HG02642 (cell line): Measurements from ENCODE around the gene TRAF2.

ENCODE experiments used
- ATAC-seq: cut with Tn5 transposase; IDR thresholded peaks from one replicate; pipeline ENCODE4 v1.9.1; 2021; ENCODE audit warnings: mild to moderate bottlenecking; ENCODE audit not compliant: unreplicated experiment, poor library complexity

Gene TRAF2

GRCh38 chr9:136907011-136907914 lies 20.9 kb downstream of the TRAF2 start:
- no peak for ATAC-seq

GRCh38 chr9:136910197-136910900 lies 24.0 kb downstream of the TRAF2 start:
- no peak for ATAC-seq

- ATAC-seq: no peak
These were observed 24.6 kb downstream of the TRAF2 start for GRCh38 chr9:136910901-136911245.

GRCh38 chr9:136913701-136914438 lies 27.6 kb downstream of the TRAF2 start:
- ATAC-seq: no peak

- no peak for ATAC-seq
These were observed 29.5 kb downstream of the TRAF2 start for GRCh38 chr9:136915632-136916329.

- no peak for ATAC-seq
These were observed 30.2 kb downstream of the TRAF2 start for GRCh38 chr9:136916330-136917184.

GRCh38 chr9:136917902-136918301 lies 31.6 kb downstream of the TRAF2 start:
- ATAC-seq: no peak

GRCh38 chr9:136920069-136920468 lies 33.8 kb downstream of the TRAF2 start:
- no peak for ATAC-seq

DNA sequence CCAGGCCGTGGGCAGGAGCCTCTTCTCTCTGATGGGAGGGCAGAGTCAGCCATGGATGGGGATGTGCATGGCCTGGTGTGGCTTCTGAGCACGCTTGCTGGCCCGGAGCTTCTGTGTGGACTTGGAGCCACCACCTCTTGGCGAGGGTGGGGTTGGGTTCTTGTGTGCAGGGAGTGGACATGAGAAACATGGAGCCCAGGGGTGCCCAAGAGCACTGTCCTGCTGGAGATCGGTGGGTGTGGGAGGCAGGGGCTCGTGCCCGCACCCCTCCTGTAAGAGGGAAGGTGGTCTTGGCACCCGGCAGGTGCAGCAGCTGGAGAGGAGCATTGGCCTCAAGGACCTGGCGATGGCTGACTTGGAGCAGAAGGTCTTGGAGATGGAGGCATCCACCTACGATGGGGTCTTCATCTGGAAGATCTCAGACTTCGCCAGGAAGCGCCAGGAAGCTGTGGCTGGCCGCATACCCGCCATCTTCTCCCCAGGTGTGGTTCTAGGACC lies 34.5 kb downstream of the TRAF2 start:
- ATAC-seq: no peak

DNA sequence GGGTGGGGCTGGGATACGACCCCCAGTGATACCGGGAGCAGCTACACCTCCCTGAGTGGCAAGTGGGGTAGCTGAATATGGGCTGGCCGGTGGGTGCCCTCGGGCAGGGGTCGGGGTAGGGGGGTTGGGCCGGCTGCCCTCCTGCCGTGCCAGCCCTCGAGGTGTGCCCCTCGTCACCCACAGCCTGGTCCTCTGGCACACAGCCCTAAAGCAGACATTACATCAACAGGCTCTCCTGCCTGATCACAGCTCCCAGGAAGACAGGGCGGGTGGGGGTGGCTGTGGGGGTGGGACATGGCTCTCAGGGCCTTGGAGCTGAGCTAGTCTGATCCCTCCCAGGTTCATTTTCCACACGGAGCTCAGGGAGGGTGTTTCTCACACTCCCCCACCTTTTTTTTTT lies 35.0 kb downstream of the TRAF2 start:
- no peak for ATAC-seq

DNA sequence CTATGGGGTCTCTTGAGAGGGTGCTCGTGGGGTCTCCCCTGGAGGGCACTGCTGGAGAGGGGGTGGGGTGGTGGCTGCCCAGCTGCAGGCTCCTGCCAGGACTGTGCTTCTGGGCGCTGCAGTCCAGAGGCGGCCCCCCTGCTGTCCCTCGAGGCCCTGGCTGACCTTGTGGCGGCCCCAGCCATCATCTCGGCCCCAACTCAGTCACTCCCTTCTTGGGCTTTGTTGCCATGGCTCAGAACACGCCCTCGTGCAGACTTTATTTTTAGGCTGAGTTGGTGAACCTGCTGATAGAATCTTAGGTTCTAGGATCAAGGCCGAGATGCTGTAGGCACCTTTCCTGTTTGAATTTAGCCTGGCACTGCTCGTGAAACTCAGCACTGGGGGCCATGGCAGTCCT lies 35.4 kb downstream of the TRAF2 start:
- ATAC-seq: no peak

GRCh38 chr9:136922540-136922939 lies 36.2 kb downstream of the TRAF2 start:
- no peak for ATAC-seq

DNA sequence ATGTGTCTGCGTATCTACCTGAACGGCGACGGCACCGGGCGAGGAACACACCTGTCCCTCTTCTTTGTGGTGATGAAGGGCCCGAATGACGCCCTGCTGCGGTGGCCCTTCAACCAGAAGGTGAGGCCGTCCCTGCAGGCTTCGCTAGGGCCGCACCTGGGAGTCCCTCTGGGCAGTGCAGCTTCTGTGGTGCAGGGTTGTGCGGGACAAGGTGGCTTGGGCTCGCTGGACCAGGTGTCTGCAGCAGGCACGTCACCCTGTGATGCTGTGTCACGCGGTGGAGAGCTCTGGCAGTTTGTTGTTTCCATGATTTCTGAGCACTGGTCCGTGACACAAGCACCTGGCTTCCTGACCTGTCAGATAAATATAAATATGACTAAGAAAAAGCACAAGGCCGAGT lies 37.6 kb downstream of the TRAF2 start:
- no peak for ATAC-seq

GRCh38 chr9:136925414-136926153 lies 39.3 kb downstream of the TRAF2 start:
- ATAC-seq: no peak

- no peak for ATAC-seq
These were observed 39.9 kb downstream of the TRAF2 start for GRCh38 chr9:136926154-136926704.

DNA sequence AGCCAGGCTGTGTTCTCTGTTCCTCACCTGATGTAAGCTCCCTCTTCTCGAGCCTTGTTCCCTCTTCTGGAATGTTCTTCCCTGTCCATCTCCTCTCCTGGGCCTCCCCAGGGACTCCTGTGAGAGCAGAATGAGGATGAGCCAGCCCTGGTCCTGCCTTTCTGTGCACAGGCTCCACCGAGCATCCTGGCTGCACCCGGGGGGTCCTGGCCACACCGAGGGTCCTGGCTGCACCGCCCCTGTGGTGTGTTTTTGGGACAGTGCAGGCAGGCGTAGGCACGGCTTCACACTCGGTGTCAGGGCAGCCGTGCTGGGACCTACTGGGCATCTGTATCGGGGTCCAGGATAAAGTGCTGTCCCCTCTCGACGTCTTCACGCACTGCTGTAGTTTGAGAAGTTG lies 40.4 kb downstream of the TRAF2 start:
- no peak for ATAC-seq

- no peak for ATAC-seq
These were observed 41.3 kb downstream of the TRAF2 start for GRCh38 chr9:136927343-136928271.
